KMS-11 (cell line): Measurements from ENCODE around the gene ZC3H8.

Source experiments
- H2AFZ ChIP-seq: fragments of 200-600 bp; sonication (generic); 2 replicates; pipeline ENCODE4 v1.6.1; 2016; ENCODE audit warnings: antibody characterized with exemption, mixed run types, low read depth
- H3K27ac ChIP-seq: fragments of 200-600 bp; sonication (generic); 2 replicates; pipeline ENCODE4 v1.6.1; 2016; ENCODE audit warnings: mild to moderate bottlenecking, mixed run types
- H3K27me3 ChIP-seq: fragments of 200-600 bp; sonication (generic); 2 replicates; pipeline ENCODE4 v1.6.1; 2017; ENCODE audit warnings: mild to moderate bottlenecking, low read depth, mixed run types, moderate library complexity; ENCODE audit not compliant: insufficient read depth
- H3K36me3 ChIP-seq: fragments of 200-600 bp; sonication (generic); 2 replicates; pipeline ENCODE4 v1.6.1; 2017; ENCODE audit warnings: mild to moderate bottlenecking, mixed run types; ENCODE audit not compliant: insufficient read depth
- H3K4me1 ChIP-seq: fragments of 200-600 bp; sonication (generic); 2 replicates; pipeline ENCODE4 v1.6.1; 2016; ENCODE audit warnings: mild to moderate bottlenecking, low read depth, mixed run types; ENCODE audit not compliant: poor library complexity, severe bottlenecking
- H3K4me2 ChIP-seq: fragments of 200-600 bp; sonication (generic); 2 replicates; pipeline ENCODE4 v1.7.0; 2016; ENCODE audit warnings: mild to moderate bottlenecking, mixed run types
- H3K4me3 ChIP-seq: fragments of 200-600 bp; sonication (generic); IDR thresholded peaks from 2 replicates; pipeline ENCODE4 v1.6.1; 2017; ENCODE audit warnings: low read depth, low read length, mixed read lengths; ENCODE audit not compliant: insufficient read depth
- H3K79me2 ChIP-seq: fragments of 200-600 bp; sonication (generic); 2 replicates; pipeline ENCODE4 v1.6.1; 2016; ENCODE audit warnings: low read depth, mixed run types; ENCODE audit not compliant: insufficient read depth
- H3K9ac ChIP-seq: fragments of 200-600 bp; sonication (generic); 2 replicates; pipeline ENCODE4 v1.6.1; 2016; ENCODE audit warnings: mild to moderate bottlenecking, mixed run types
- H4K20me1 ChIP-seq: fragments of 200-600 bp; sonication (generic); 2 replicates; pipeline ENCODE4 v1.6.1; 2016; ENCODE audit warnings: mild to moderate bottlenecking, mixed run types; ENCODE audit not compliant: insufficient read depth
- CTCF ChIP-seq: fragments of 200-600 bp; sonication (generic); conservative IDR thresholded peaks from 2 replicates; pipeline ENCODE4 v1.6.1; 2017; ENCODE audit warnings: low read depth, mild to moderate bottlenecking, antibody characterized with exemption, low read length, moderate library complexity, mixed read lengths

The ZC3H8 gene

GRCh38 chr2:112268547-112268946, 13.7 kb upstream of the ZC3H8 start:
- Histone ChIP-seq H3K4me1 (no peaks in the 10 kb centered on the region), H4K20me1 (no peaks in the 10 kb centered on the region), H3K9ac (no peak overlapping the region), H3K36me3 (no peaks in the 10 kb centered on the region), H3K4me3 (no peak overlapping the region), H3K27ac (no peak overlapping the region), H3K79me2 (no peaks in the 10 kb centered on the region), H2AFZ (no peak overlapping the region), H3K27me3 (no peaks in the 10 kb centered on the region), H3K4me2 (no peak overlapping the region)
- no peak for TF ChIP-seq CTCF

GRCh38 chr2:112262876-112263275, 8.0 kb upstream of the ZC3H8 start:
- Histone ChIP-seq H3K79me2 (no peaks in the 10 kb centered on the region), H3K4me3 (no peak overlapping the region), H2AFZ (no peak overlapping the region), H3K27ac (no peak overlapping the region), H3K9ac (no peak overlapping the region), H3K36me3 (no peaks in the 10 kb centered on the region), H3K4me1 (peaks cover 4% of the 10 kb centered on the region), H3K27me3 (no peaks in the 10 kb centered on the region), H3K4me2 (no peak overlapping the region), H4K20me1 (no peaks in the 10 kb centered on the region)
- no peak for TF ChIP-seq CTCF

- Histone ChIP-seq H3K27ac (no peak overlapping the region), H3K4me1 (peaks cover 4% of the 10 kb centered on the region), H3K4me2 (no peak overlapping the region), H2AFZ (peak overlapping the region; percentile 77; the same call in 1 of the 2 replicates), H3K36me3 (no peaks in the 10 kb centered on the region), H3K9ac (no peak overlapping the region), H3K79me2 (no peaks in the 10 kb centered on the region), H4K20me1 (no peaks in the 10 kb centered on the region), H3K27me3 (no peaks in the 10 kb centered on the region), H3K4me3 (no peak overlapping the region)
- TF ChIP-seq CTCF, result no peak
Observed at GRCh38 chr2:112260295-112260625, 5.4 kb upstream of the ZC3H8 start.

- Histone ChIP-seq H4K20me1 (no peaks in the 10 kb centered on the region), H3K27ac (no peak overlapping the region), H3K4me1 (peaks cover 4% of the 10 kb centered on the region), H3K79me2 (no peaks in the 10 kb centered on the region), H2AFZ (peak overlapping the region; percentile 77; the same call in 1 of the 2 replicates), H3K27me3 (no peaks in the 10 kb centered on the region), H3K4me2 (peak overlapping the region; percentile 61), H3K36me3 (no peaks in the 10 kb centered on the region), H3K9ac (no peak overlapping the region), H3K4me3 (no peak overlapping the region)
- peak; percentile 80 for TF ChIP-seq CTCF
Observed at GRCh38 chr2:112259509-112260294, 4.9 kb upstream of the ZC3H8 start.
